Stimulated activated CD4-positive, alpha-beta T cell treated with anti-CD3 and anti-CD28 coated beads, Interleukin-1b, Interleukin-23, amount 100 ng/mL, for 4 hours (primary cell): ENCODE measurements around the gene IRX4.
"Not testable (repeated sequence)": the region's sequence is repeated elsewhere in the genome, so short reads cannot be mapped to it uniquely, and the experiment has no call there.

Experiments used
- DNase-seq, 2 donors: peaks; one replicate each; pipeline ENCODE4 v3.0.0-alpha.2; 2020; ENCODE audit warnings: low read depth in 2 of 2

The IRX4 gene

DNA sequence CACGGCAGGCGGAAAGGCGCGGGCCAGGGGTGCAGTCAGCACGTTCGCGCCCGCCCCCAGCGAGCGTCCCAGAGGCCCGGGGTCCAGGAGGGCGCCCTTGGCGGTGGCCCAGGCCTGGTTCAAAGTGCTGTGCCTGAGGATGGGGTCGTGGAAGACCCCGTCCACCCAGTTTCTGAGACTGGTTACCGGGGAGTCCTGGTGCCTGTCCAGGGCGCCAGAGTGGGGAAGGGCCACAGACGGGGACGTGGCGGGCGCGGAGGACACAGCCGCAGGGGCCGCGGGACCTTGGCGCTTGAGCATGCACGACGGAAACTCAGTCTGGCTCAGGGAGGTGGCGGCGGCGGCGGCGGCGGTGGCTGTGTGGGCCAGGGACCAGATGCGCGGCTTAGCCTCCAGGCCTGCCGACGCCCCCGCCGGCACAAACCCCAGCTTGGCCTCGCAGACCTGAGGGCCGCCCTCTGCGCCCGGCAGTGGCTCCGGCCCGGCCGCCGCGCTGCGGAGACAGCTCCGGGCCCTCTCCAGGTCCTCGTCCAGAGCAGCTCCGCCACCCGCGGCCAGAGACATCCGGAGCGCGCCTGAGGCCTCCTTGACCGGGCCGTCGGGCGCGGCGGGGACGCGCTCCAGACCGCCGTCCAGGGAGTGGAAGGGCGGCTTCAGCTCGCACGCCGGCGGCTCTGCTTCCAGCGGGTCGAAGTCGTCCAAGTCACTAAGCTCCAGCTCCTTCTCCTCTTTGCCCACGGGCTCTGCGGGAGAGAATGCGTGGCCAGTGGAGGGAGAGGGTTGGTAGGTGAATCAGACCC is 4.5 kb downstream of the IRX4 start:
- DNase-seq, result no peak

DNA sequence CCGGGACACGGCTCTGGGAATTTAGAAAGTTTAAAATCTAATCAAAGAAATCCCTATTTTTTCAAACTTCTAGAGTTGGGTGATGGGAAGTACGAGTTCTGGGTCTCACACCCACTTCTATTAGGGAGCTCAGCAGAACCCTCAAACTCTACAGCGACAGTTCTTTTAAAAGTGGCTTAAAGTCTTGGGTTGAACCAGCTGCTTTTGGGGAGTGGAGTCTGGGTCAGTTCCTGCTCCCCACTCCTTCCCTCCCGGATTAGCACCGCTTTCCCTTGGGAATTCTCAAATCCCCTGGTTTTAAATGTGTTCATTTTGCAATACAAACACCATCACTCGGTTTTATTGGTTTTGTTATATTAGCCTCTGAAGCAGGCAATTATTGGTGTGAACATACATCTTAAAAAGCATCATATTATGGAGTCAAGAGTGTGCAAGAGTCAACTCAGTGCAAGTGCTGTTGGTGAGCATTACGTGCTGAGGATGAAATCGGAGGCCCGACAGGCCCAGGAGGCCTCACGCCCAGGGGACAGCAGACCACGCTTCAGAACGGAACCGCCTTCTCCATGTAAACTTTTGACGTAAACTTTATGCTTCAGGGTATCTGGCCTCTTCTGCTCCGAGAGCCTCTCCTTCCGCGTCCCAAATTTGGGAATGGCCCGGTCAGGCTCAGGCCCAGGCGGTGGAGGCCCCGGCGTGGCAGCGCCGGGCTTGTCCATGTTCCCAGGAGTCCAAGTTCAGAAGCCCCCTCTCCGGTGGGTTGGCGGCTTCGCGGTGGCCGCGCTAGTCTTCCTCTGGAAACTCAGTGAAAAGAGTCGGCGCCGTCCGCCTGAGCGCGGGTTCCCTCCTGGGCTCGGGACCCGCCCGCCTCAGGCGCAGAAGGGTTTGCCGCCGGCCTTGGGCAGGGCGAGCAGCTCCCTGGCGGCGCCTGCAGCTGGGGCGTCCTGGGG is 5.3 kb downstream of the IRX4 start:
- no peak for DNase-seq

DNA sequence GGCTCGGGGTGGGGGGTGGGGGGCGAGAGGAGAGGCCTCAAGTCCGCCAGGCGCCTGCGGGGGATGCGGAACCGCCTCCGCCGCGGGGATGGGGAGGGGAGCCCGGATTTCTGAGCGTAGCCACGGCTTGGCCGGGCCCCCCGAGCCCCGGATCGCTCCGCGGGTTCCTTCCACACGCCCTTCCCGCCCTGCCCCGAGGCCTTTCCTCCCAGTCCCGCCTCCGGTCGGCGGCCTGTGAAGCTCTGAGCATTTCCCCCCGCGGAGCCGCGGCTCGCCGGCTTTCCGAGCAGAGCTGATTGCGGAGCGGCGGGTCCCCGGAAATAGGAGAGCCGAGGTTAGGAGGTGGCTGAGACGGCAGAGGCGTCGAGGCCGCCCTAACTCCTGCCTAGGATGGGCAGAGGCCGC is 6.1 kb downstream of the IRX4 start:
- DNase-seq, result no peak

DNA sequence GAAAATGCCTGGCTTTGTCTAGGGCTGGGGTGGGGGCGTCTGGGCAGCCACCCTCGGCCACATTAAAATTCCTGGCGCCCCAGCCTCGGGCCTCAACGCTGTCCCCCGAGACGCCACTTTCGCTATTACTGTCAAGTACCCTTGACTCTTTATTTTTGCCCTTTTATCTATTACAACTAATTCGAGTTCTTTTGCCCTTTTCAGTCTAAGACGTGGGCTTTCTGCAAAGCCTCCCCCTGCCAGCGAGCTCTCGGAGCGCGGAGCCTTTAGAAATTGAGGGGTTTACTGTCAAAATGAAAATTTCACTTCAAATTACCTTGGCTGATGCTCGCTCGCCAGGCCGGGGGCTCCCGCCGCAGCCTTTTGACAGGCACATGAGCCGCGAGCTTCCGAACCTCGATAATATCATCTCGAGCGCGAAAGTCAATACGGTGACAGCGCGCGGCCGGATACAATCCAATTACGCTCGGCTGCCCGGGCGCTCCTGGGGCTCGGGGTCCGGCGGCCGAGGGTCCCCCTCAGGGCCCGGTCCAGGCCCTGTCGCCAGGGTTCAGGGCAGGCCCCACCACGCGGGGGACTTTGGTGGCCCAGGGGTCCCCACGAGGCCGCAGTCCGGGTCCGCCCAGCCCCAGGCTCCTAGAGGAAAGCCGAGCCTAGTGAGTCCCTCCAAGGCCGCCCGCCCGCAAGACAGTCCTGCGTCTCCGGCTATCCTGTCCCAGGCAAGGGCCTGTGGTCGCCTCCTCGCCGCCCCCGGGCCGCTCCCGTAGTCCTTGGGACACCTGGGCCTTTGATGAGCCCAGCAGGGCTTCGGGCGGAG is 6.7 kb downstream of the IRX4 start:
- no peak for DNase-seq

GRCh38 chr5:1875281-1875842 is 7.4 kb downstream of the IRX4 start:
- DNase-seq, result no peak

GRCh38 chr5:1874771-1875220 is 7.9 kb downstream of the IRX4 start:
- DNase-seq, result no peak

DNA sequence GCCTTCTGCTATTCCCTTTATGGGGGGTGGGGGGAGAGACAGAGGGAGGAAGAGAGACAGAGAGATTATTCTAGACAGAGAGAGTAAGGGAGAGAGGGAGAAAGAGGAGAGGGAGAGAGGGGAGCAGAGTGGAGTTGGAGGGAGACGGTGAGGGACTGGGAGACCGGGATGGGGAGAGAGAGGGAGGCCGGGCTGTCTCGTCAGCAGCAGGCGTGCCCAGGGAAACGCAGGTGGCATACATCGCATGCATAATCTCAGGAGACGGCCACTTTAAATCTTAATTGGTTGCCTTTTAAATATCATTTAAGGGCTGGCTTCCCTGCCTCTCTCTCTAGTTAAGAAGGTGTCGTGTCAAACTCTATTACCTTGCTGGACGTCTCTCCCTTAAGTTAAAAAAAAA is 8.4 kb downstream of the IRX4 start:
- DNase-seq, result no peak

- DNase-seq, result no peak
Measured at GRCh38 chr5:1873243-1873959, 9.3 kb downstream of the IRX4 start.

- DNase-seq, result no peak
Measured at GRCh38 chr5:1871441-1871840, 11.3 kb downstream of the IRX4 start.

- DNase-seq, result not testable (repeated sequence)
Measured at GRCh38 chr5:1870435-1871272, 12.1 kb downstream of the IRX4 start.

- DNase-seq, result no peak
Measured at GRCh38 chr5:1868886-1869475, 13.7 kb downstream of the IRX4 start.

DNA sequence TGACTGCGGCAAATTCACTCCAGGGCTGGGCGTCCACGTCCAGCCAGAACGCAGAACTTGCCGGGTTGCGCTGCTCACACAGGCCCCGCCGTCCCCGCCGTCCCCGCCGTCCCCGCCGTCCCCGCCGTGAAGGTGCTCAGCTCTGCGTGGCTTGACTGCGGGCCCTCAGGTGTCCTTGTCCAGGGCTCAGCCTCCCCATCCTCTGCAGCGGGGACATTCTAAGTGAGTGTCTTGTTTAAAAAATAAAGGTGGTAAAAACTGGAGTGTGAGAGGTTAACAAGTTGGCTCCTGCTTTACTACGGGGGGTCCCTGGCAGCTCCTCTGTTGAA is 14.9 kb downstream of the IRX4 start:
- no peak for DNase-seq

DNA sequence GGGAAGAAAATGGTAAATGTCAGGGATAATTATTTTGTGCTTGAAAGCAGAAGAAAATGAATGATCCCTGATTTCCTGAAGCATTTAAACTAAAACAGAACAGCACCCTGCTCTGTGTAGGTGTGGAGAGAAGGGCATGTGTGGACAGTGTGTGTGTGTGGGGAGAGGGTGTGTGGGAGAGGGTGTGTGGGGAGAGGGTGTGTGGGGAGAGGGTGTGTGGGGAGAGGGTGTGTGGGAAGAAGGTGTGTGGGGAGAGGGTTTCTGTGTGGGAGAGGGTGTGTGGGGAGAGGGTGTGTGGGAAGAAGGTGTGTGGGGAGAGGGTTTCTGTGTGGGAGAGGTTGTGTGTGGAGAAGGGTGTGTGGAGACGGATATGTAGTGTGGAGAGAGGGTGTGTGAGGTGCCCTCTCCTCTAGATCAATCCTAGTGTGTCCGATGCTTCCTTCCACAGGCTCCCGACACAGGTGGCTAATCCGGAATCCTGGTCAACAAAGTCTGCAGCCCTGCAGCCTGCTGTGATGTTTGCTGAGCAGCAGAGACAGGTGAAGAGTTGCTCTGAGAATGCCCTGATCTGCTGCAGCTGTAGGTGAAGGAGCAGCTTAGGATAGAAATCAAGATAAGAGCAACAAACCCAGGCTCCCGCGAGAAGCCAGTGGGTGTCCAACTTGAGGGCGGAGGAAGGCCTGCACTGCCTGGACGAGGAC is 15.5 kb downstream of the IRX4 start:
- no peak for DNase-seq

GRCh38 chr5:1865948-1866347 is 16.8 kb downstream of the IRX4 start:
- no peak for DNase-seq

DNA sequence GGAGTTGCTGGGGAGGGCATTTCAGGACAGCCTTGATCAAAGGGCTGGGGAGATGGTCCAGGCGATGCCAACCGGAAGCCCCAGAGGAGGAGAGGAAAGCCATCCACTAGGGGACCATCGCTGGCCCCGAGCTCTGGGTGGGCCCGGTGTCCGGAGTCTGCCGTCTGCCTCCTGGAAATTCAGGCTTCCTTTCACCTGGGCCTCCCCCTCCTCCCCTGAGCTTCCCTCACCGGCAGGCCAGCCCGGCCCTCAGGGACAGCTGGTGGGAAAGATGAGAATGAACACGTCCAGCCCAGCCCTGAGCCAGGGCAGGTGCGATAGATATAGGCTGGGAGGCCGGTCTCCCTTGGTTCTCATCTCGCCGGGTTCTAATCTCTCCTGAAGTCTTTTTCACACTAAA is 17.2 kb downstream of the IRX4 start:
- no peak for DNase-seq

DNA sequence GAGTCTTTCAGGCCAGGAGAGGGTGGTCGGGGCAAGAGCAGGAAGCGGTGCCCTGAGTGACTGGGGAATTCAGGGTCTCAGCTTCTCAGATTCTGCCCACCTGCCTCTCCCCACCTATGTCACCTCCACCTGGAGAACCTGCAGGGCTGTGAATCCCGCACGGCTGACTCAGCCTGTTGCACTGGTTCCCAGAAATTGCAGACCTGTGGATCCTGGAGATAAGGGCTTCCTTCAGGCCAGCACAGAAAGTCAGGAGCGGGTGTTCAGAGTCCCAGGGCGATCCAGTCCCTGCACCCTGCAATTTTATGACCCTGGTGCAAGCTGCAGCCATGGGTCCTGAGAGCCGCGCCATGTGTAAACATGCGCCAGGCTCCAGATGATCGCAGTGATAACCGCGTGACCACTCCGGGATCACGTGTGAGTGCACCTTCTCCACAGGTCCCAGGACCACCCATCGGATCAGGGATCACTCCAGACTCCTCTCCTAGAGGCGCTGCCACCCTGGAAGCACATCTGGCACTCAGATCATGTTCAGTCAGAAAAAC is 17.8 kb downstream of the IRX4 start:
- DNase-seq, result no peak

- no peak for DNase-seq
Measured at GRCh38 chr5:1860949-1861348, 21.8 kb downstream of the IRX4 start.

DNA sequence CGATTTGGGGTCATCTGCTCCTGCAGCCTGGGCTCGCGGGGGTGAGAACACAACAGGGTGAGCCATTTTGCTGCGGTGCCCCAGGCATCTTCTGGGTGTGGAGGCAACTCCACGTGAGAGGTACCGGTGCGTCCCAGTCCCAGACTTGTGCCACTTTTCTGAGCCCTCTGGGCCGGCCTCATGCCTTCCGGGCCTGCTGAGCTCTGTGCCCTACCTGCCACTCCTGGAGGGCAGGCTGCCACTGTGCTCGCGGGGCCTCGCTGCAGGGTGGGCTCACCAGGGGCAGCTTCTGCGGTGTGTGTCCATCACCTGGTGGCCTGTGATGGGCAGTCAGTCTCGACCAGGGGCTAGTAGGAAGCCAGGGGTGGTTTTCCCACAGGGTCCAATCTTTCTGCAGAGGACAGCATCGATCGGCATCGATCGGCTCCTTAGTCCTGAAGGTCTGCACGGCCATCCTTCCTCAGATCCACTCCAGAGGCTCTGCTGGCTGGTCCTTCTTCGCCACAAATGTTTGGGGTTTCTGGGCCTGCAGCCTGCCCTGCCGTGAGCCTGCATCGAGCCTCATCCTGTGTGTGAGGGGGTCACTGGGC is 22.6 kb downstream of the IRX4 start:
- DNase-seq, result no peak
